Neutrophil (primary cell): ENCODE measurements around the gene TTC21B.

Experiments used
- H3K27ac ChIP-seq: fragments of 200-600 bp; sonication (generic); 2 replicates; pipeline ENCODE4 v1.5.1; 2016; ENCODE audit warnings: mild to moderate bottlenecking, moderate library complexity
- H3K27me3 ChIP-seq: fragments of 200-600 bp; sonication (generic); 2 replicates; pipeline ENCODE4 v1.6.0; 2016; ENCODE audit warnings: mild to moderate bottlenecking
- H3K36me3 ChIP-seq: fragments of 200-600 bp; sonication (generic); 2 replicates; pipeline ENCODE4 v1.5.1; 2017
- H3K4me1 ChIP-seq, 2 experiments: fragments of 200-600 bp in 1 of 2; sonication (generic) in 1 of 2; 1 replicate in 1 of 2; 2 replicates in 1 of 2; pipeline versions ENCODE4 v1.5.1 to v1.6.1; 2013 to 2016; ENCODE audit warnings: low read depth in 1 of 2, low read length in 1 of 2, mild to moderate bottlenecking in 1 of 2, moderate library complexity in 1 of 2; ENCODE audit not compliant: control insufficient read depth in 1 of 2, insufficient read depth in 1 of 2
- H3K4me3 ChIP-seq, 2 experiments: fragments of 200-600 bp in 1 of 2; sonication (generic) in 1 of 2; 1 replicate in 1 of 2; 2 replicates in 1 of 2; pipeline ENCODE4 v1.5.1; 2013 to 2016; ENCODE audit warnings: low read depth in 1 of 2, low read length in 1 of 2, mild to moderate bottlenecking in 1 of 2, moderate library complexity in 1 of 2
- H3K9me3 ChIP-seq: fragments of 200-600 bp; sonication (generic); 2 replicates; pipeline ENCODE4 v1.5.1; 2016
- TF ChIP-seq, protein P1 (sequence below): fragments of 200-600 bp; sonication (generic); IDR thresholded peaks from 2 replicates; pipeline ENCODE4 v1.5.1; 2016; ENCODE audit warnings: antibody characterized with exemption

TTC21B gene

DNA sequence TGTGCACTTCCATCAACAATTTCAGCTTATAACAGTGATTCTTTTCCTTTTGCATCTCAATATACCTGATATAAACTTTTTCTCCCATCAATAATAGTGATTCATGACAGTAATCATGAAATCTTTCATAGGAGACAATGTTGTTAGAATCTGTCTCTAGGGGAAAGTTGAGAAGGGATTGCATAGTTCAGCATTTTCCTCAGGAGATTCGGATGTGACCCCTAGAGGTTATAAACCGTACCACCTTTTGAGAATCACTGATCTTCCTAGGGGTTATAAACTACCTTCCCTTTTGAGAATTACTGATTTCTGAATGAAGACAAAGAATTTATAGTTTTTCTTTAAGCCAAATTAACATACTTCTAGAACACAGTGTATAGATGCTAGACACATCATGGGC lies 106.6 kb downstream of the TTC21B start:
- H3K27ac ChIP-seq, result no peak overlapping the region
- H3K36me3 ChIP-seq, result no peaks in the 10 kb centered on the region
- TF ChIP-seq, protein P1, sequence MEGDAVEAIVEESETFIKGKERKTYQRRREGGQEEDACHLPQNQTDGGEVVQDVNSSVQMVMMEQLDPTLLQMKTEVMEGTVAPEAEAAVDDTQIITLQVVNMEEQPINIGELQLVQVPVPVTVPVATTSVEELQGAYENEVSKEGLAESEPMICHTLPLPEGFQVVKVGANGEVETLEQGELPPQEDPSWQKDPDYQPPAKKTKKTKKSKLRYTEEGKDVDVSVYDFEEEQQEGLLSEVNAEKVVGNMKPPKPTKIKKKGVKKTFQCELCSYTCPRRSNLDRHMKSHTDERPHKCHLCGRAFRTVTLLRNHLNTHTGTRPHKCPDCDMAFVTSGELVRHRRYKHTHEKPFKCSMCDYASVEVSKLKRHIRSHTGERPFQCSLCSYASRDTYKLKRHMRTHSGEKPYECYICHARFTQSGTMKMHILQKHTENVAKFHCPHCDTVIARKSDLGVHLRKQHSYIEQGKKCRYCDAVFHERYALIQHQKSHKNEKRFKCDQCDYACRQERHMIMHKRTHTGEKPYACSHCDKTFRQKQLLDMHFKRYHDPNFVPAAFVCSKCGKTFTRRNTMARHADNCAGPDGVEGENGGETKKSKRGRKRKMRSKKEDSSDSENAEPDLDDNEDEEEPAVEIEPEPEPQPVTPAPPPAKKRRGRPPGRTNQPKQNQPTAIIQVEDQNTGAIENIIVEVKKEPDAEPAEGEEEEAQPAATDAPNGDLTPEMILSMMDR, result no peak
- no peaks in the 10 kb centered on the region for H3K9me3 ChIP-seq
- H3K27me3 ChIP-seq, result no peaks in the 10 kb centered on the region
- H3K4me3 ChIP-seq, result no peak overlapping the region
- no peaks in the 10 kb centered on the region for H3K4me1 ChIP-seq

DNA sequence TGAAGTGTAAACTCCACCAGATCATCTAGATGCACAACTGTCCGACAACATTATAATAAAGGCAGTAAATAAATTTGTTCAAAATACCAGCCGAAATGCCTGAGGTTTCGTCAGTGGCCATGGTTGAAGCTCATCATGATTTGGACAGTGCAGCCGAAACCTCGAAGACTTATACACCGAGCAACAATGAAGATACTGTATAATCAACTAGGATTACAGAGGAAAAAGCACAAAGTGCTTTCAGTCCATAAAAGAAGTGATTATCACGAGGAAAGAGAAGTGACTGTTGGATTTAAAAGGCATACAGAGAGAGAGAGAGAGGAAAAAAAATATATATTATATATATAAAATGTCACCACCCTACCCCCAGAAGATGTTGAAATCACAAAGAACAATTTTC lies 107.5 kb downstream of the TTC21B start:
- no peaks in the 10 kb centered on the region for H3K27me3 ChIP-seq
- no peak overlapping the region for H3K27ac ChIP-seq
- TF ChIP-seq, protein P1, result no peak
- H3K4me1 ChIP-seq, result no peaks in the 10 kb centered on the region
- H3K4me3 ChIP-seq, result no peak overlapping the region
- no peaks in the 10 kb centered on the region for H3K9me3 ChIP-seq
- no peaks in the 10 kb centered on the region for H3K36me3 ChIP-seq

DNA sequence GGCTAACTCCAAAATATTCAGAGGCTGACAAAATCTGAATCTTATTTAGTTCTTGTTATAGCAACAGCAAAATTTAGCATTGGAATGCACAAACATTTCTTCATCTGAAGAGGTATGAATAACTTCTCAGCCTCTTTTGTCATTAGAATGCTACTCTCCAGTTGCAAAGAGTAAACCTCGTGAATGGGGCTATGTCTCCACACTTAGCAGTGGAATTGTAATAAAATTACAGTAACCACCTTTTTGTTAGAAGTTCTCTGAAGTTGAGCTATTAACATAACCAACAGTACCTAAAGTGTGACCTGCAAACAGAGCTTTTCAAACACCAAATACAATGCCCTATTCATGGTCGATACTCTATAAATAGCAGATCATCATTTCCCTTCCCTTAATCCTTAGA lies 109.4 kb downstream of the TTC21B start:
- Histone ChIP-seq H3K27ac (no peak overlapping the region), H3K9me3 (no peaks in the 10 kb centered on the region), H3K4me1 (no peaks in the 10 kb centered on the region), H3K27me3 (no peaks in the 10 kb centered on the region), H3K36me3 (no peaks in the 10 kb centered on the region), H3K4me3 (no peak overlapping the region)
- TF ChIP-seq, protein P1, result no peak

DNA sequence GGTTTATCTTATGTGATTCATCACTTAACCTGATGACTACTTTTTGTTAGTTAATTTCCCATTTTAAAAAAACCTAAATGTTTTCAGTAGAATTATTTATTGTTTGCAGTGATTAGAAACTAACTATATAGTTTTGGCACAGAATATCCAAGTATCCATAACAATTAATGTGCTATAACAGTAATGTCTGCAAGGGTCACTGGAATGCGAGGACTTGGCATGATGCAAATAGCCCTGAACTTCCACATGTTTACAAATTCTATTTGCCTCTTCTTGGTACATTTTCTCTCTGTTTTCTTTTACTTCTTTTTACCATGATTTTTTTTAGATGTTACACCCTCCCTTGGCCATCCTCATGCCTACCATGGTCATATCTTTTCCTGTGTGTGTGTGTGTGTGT lies 110.2 kb downstream of the TTC21B start:
- no peak overlapping the region for H3K4me3 ChIP-seq
- H3K9me3 ChIP-seq, result no peaks in the 10 kb centered on the region
- H3K4me1 ChIP-seq, result no peaks in the 10 kb centered on the region
- H3K27me3 ChIP-seq, result no peaks in the 10 kb centered on the region
- H3K27ac ChIP-seq, result no peak overlapping the region
- no peaks in the 10 kb centered on the region for H3K36me3 ChIP-seq
- TF ChIP-seq, protein P1, result no peak

DNA sequence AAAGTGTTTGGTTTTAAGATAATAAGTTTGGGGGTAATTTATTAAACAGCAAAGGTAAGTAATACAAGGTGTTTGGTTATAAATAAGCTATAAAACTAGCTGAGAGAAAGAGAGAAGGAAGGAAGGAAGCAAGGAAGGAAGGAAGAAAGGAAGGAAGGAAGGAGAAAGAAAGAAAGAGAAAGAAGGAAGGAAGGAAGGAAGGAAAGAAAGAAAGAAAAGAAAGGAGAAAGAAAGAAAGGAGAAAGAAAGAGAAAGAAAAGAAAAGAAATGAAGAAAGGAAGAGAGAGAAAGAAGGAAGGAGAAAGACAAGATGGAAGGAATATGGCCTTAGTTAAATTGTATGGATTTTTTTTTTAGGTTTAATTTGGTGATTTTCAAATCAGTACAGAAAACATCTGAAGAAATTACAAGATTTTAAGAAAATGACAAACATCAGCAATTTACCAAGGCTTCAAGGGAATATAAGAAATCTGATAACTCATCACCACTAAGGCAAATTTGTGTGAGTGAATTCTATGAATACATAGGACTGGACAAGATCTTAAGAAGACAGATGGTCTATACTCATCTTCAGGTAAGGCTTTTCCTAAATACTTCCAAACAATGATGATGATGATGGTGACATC lies 113.1 kb downstream of the TTC21B start:
- Histone ChIP-seq H3K27me3 (no peaks in the 10 kb centered on the region), H3K4me1 (no peaks in the 10 kb centered on the region), H3K36me3 (no peaks in the 10 kb centered on the region), H3K4me3 (no peak overlapping the region), H3K9me3 (no peaks in the 10 kb centered on the region), H3K27ac (no peak overlapping the region)
- TF ChIP-seq, protein P1, result no peak

DNA sequence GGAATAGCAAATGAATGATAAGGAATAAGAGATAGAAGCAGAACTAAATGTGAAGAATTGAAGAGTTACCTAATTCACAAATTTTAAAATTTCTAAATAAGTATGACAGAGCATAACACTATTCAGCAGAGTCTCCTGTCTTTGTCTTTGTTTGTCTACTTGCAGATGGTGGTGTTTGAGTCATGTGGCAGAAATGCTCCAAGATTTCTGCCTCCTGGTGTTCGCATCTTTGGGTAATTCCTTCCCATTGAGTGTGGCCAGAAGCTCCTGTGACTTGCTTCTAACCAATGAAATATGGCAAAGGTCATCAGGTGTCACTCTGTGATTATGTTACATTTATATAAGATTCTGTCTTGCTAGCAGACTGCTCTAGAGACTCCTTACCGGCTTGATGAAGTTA lies 114.0 kb downstream of the TTC21B start:
- Histone ChIP-seq H3K9me3 (no peaks in the 10 kb centered on the region), H3K27me3 (no peaks in the 10 kb centered on the region), H3K36me3 (no peaks in the 10 kb centered on the region)

More for the DNA sequence above, 114.0 kb downstream of the TTC21B start:
- H3K27ac ChIP-seq, result no peak overlapping the region
- H3K4me3 ChIP-seq, result no peak overlapping the region
- TF ChIP-seq, protein P1, result no peak
- no peaks in the 10 kb centered on the region for H3K4me1 ChIP-seq
